Measurements from ENCODE around the gene THRB.
A peak's percentile ranks its signal among the peaks of the same experiment; 100 is the strongest.

THRB gene

GRCh38 chr3:24190256-24190655 is 304.4 kb downstream of the THRB start:
- ATAC-seq (replicated peaks) = no peak
- H3K4me3 Mint-ChIP-seq = no peak overlapping the region
- DNase-seq = no peak
- H3K27me3 Mint-ChIP-seq = no peaks in the 10 kb centered on the region
- H3K36me3 Mint-ChIP-seq = no peaks in the 10 kb centered on the region
- H3K9me3 Mint-ChIP-seq = no peaks in the 10 kb centered on the region
- no peak overlapping the region for H3K27ac Mint-ChIP-seq
- H3K4me1 Mint-ChIP-seq = peaks cover 0 to 9% of the 10 kb centered on the region in 2 donors

DNA sequence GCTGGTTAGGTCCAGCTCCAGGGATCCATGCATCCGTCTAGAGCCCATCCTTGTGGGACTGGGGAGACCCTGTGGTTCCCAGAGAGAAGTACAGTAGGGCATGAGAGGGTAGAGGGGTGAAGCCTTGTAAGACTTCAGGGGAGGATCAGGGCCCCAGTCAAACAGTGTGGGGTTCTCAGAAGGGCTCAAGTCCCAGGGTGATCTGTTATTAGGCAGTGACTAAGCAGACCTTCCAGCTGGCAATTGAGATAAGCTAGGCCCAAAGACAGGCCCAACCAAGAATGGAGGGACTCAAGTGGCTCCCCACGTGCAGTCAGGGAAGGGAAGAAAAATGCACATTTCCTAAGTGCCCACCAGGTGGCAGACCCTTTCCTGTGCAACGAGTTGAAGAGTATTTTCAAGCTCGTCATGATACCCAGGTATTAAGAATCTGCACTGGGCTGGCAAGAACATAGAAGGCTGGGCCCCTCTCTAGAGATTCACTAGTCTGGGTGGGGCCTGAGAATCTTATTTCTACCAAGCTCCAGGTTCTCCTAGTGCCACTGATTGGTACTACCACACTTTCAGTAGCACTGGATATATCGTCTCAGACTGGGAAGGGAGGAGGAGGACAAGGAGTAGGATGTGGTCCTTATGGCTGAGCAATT is 308.8 kb downstream of the THRB start:
- H3K4me1 Mint-ChIP-seq = peaks cover 0 to 9% of the 10 kb centered on the region in 2 donors
- H3K4me3 Mint-ChIP-seq = no peak overlapping the region
- no peak overlapping the region for H3K27ac Mint-ChIP-seq
- DNase-seq (peak; percentile 6), ATAC-seq (replicated peaks) (peak; percentile 89 to 91)
- H3K27me3 Mint-ChIP-seq = no peaks in the 10 kb centered on the region
- H3K9me3 Mint-ChIP-seq = no peaks in the 10 kb centered on the region
- no peaks in the 10 kb centered on the region for H3K36me3 Mint-ChIP-seq

DNA sequence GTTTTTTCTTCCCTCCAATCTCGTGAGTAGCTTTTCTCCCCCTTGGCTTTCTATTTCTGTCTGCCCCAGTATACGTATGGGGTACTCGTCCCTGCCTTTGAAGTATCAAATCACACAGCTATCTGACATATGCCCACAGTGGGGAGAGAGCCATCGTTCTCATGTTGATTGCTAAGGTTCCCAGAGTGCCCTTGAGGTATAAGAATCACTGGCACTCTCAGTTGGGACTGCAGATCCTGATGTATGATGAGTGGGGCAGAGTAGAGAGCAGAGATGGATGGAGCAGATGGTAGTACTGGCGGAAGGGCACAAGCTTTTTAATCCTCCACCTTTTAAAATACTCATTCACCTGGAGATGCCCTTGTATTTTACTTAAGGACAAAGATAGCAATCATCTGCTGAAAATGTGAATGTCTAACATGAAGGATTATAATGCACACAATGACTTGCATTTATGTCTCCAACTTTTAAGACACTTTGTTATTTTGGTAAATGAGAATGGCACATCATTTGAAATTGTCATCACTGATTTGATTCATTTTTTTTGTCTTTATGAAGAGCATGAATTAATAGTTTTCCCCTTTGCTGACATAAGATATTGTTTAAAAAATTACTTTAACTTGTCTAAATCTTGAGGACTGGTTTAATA is 310.0 kb downstream of the THRB start:
- H3K9me3 Mint-ChIP-seq = no peaks in the 10 kb centered on the region
- H3K27ac Mint-ChIP-seq = no peak overlapping the region
- H3K4me3 Mint-ChIP-seq = no peak overlapping the region
- ATAC-seq (replicated peaks) = no peak
- H3K4me1 Mint-ChIP-seq = peaks cover 0 to 9% of the 10 kb centered on the region in 2 donors
- no peaks in the 10 kb centered on the region for H3K36me3 Mint-ChIP-seq
- DNase-seq = no peak
- no peaks in the 10 kb centered on the region for H3K27me3 Mint-ChIP-seq

DNA sequence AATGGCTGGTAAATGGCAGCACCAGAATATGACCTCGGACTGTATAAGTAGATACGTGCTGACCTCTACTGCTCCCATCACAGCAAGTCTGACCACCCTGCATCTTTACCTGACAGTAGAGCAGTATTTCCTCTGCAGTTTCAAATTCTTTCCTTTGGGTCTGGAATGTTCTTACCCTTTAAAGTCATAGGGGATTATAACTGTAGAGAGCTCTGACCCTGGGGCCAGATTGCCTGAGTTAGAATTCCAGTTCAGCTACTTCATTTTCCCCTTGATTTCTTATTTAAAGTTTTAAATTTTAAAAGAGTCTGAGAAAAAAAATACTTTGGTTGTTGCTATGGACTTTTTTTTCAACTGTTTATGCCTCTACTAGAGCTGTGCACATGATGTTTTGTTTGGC is 311.9 kb downstream of the THRB start:
- Mint-ChIP-seq H3K4me1 (peaks cover 0 to 9% of the 10 kb centered on the region in 2 donors), H3K9me3 (no peaks in the 10 kb centered on the region)

DNA sequence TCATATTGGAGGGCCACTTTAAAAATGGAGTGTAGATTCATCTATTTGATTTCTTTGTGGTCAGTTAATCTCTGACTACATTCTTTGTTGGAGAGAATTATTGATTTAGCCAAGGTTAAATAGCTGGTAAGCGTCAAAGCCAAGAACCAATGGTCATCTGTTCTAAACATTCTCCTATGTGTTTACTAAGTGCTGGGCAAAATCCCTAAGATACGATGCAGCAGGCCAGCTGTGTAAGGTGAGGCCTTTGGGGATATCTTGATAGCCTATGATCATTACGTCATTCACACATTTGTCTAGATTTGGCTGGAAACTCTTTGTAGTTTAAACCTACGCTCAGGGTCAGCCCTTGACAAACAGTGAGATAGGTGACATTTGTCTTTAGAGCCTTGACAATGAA is 313.4 kb downstream of the THRB start:
- peaks cover 0 to 9% of the 10 kb centered on the region in 2 donors for H3K4me1 Mint-ChIP-seq
- ATAC-seq (replicated peaks) (no peak), DNase-seq (no peak)
- H3K36me3 Mint-ChIP-seq = peaks cover 0 to 3% of the 10 kb centered on the region in 2 donors
- H3K9me3 Mint-ChIP-seq = no peaks in the 10 kb centered on the region
- H3K27ac Mint-ChIP-seq = no peak overlapping the region
- no peak overlapping the region for H3K4me3 Mint-ChIP-seq
- no peaks in the 10 kb centered on the region for H3K27me3 Mint-ChIP-seq

More for the DNA sequence above, 311.9 kb downstream of the THRB start:
- ATAC-seq (replicated peaks) = no peak
- H3K27me3 Mint-ChIP-seq = no peaks in the 10 kb centered on the region
- H3K36me3 Mint-ChIP-seq = peaks cover 0 to 3% of the 10 kb centered on the region in 2 donors
- no peak overlapping the region for H3K4me3 Mint-ChIP-seq
- no peak for DNase-seq
- no peak overlapping the region for H3K27ac Mint-ChIP-seq

DNA sequence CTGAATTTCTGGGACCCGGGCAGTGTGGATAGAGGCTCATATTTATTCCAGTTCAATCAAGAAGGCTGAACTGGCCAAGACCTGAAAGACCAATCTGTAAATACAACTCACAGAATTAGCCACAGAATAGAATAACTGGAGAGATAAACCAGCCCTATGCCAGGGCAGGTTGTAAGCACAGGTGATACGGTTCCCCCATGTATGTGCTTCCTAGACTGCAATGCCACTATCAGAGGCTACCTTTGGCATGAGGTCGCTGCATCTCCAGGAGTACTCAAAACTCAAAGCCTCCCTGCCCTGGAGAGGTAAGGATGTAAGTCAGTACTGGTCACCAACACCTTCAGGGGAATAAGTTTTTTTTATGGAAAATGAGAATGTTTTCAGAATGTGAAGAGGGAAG is 314.0 kb downstream of the THRB start:
- H3K36me3 Mint-ChIP-seq = peaks cover 0 to 3% of the 10 kb centered on the region in 2 donors
- H3K27ac Mint-ChIP-seq = no peak overlapping the region

GRCh38 chr3:24177201-24177600 is 317.4 kb downstream of the THRB start:
- peaks cover 0 to 2% of the 10 kb centered on the region in 2 donors for H3K4me1 Mint-ChIP-seq
- no peak for ATAC-seq (replicated peaks)
- no peaks in the 10 kb centered on the region for H3K9me3 Mint-ChIP-seq
- DNase-seq = no peak
- H3K27me3 Mint-ChIP-seq = no peaks in the 10 kb centered on the region
- no peak overlapping the region for H3K4me3 Mint-ChIP-seq
- peaks cover 0 to 3% of the 10 kb centered on the region in 2 donors for H3K36me3 Mint-ChIP-seq
- H3K27ac Mint-ChIP-seq = no peak overlapping the region

More for the DNA sequence above, 314.0 kb downstream of the THRB start:
- no peak for ATAC-seq (replicated peaks)
- Mint-ChIP-seq H3K4me1 (peaks cover 0 to 3% of the 10 kb centered on the region in 2 donors), H3K9me3 (no peaks in the 10 kb centered on the region), H3K27me3 (no peaks in the 10 kb centered on the region), H3K4me3 (no peak overlapping the region)
- DNase-seq = no peak

GRCh38 chr3:24174614-24175013 is 320.0 kb downstream of the THRB start:
- no peaks in the 10 kb centered on the region for H3K27me3 Mint-ChIP-seq

GRCh38 chr3:24168977-24169376 is 325.7 kb downstream of the THRB start:
- Mint-ChIP-seq H3K4me1 (peaks cover 0 to 2% of the 10 kb centered on the region in 2 donors), H3K27ac (peak overlapping the region; percentile 14), H3K27me3 (no peaks in the 10 kb centered on the region), H3K4me3 (no peak overlapping the region), H3K36me3 (no peaks in the 10 kb centered on the region), H3K9me3 (no peaks in the 10 kb centered on the region)
- no peak for DNase-seq
- ATAC-seq (replicated peaks) = no peak

More at GRCh38 chr3:24174614-24175013, 320.0 kb downstream of the THRB start:
- no peak overlapping the region for H3K4me3 Mint-ChIP-seq
- DNase-seq (no peak), ATAC-seq (replicated peaks) (no peak)
- no peak overlapping the region for H3K27ac Mint-ChIP-seq
- H3K4me1 Mint-ChIP-seq = peaks cover 0 to 2% of the 10 kb centered on the region in 2 donors
- H3K9me3 Mint-ChIP-seq = no peaks in the 10 kb centered on the region
- peaks cover 0 to 3% of the 10 kb centered on the region in 2 donors for H3K36me3 Mint-ChIP-seq

DNA sequence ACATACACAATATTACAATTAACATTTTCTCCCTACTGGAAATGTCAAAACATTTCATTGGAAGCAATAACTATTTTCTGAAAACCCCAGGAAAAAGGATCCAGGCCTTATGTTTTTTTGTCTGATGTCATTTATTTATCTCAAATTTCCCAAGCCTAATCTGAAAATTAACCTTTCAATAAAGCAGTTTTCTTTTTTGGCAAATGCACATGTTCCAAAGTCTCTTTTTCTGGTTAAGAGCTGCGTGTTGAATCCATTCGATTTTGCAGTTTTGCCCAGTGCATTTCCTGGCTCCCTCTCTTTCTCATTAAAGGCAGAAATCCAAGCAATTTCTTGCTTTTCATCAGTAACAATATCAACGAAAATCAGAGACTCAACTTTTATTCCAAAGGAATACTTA is 327.2 kb downstream of the THRB start:
- no peaks in the 10 kb centered on the region for H3K27me3 Mint-ChIP-seq
- no peak overlapping the region for H3K4me3 Mint-ChIP-seq

DNA sequence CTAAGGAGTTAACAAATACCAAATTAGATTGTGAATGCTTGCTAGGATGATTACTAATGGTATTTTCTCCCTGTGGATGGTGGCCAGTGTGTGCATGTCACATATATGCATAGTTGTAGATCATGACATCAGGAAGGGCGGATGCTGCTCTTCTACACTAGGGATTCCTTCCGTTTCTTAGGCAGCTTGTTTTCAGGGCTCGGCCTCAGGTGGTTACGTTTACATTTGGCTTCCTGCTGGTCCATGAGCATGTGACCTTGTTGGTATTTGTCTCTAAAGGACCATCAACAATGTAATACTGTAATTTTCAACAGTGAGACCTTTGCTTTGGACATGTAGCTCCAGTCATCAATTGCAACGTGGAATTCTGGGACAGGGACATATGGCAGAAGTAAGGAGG is 328.1 kb downstream of the THRB start:
- H3K27me3 Mint-ChIP-seq = no peaks in the 10 kb centered on the region

More for the DNA sequence above, 327.2 kb downstream of the THRB start:
- DNase-seq (no peak), ATAC-seq (replicated peaks) (no peak)
- Mint-ChIP-seq H3K27ac (no peak overlapping the region), H3K36me3 (no peaks in the 10 kb centered on the region), H3K4me1 (no peaks in the 10 kb centered on the region), H3K9me3 (no peaks in the 10 kb centered on the region)

DNA sequence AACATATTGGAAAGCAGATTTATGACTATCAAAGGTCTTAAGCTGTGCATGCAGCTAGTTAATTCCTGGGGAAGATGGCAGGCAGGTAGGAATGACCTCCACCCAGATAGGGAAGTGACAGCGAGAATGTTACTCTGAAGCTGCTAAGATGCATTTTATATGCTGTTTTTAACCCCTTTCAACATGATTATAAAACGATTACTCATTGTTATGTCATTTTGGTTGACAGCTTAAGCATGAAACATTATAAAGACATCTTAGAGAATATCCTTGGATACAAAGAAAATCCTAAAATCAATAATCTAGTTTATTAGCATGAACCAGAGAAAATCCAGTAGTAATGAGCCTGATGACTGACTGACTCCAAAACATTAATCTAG is 329.1 kb downstream of the THRB start:
- DNase-seq = no peak

More for the DNA sequence above, 328.1 kb downstream of the THRB start:
- Mint-ChIP-seq H3K4me3 (no peak overlapping the region), H3K4me1 (no peaks in the 10 kb centered on the region), H3K27ac (no peak overlapping the region), H3K9me3 (no peaks in the 10 kb centered on the region), H3K36me3 (no peaks in the 10 kb centered on the region)
- DNase-seq (no peak), ATAC-seq (replicated peaks) (no peak)

GRCh38 chr3:24164967-24165602 is 329.6 kb downstream of the THRB start:
- no peak for DNase-seq
- Mint-ChIP-seq H3K27me3 (peaks cover 2 to 4% of the 10 kb centered on the region in 2 donors), H3K4me3 (no peak overlapping the region), H3K9me3 (no peaks in the 10 kb centered on the region), H3K27ac (no peak overlapping the region), H3K4me1 (no peaks in the 10 kb centered on the region), H3K36me3 (peaks cover under 1 to 3% of the 10 kb centered on the region in 2 donors)
- ATAC-seq (replicated peaks) = no peak

More for the DNA sequence above, 329.1 kb downstream of the THRB start:
- Mint-ChIP-seq H3K36me3 (no peaks in the 10 kb centered on the region), H3K27me3 (no peaks in the 10 kb centered on the region), H3K9me3 (no peaks in the 10 kb centered on the region), H3K27ac (no peak overlapping the region), H3K4me1 (no peaks in the 10 kb centered on the region), H3K4me3 (no peak overlapping the region)
- ATAC-seq (replicated peaks) = no peak

- H3K27ac Mint-ChIP-seq = no peak overlapping the region
- peaks cover 0 to 2% of the 10 kb centered on the region in 2 donors for H3K4me1 Mint-ChIP-seq
- no peak overlapping the region for H3K4me3 Mint-ChIP-seq
- H3K36me3 Mint-ChIP-seq = peaks cover 3 to 6% of the 10 kb centered on the region in 2 donors
- H3K27me3 Mint-ChIP-seq = peaks cover 6 to 7% of the 10 kb centered on the region in 2 donors
- ATAC-seq (replicated peaks) = no peak
- peaks cover 0 to 1% of the 10 kb centered on the region in 2 donors for H3K9me3 Mint-ChIP-seq
- DNase-seq = no peak
Measured at GRCh38 chr3:24162929-24163328, 331.7 kb downstream of the THRB start.

DNA sequence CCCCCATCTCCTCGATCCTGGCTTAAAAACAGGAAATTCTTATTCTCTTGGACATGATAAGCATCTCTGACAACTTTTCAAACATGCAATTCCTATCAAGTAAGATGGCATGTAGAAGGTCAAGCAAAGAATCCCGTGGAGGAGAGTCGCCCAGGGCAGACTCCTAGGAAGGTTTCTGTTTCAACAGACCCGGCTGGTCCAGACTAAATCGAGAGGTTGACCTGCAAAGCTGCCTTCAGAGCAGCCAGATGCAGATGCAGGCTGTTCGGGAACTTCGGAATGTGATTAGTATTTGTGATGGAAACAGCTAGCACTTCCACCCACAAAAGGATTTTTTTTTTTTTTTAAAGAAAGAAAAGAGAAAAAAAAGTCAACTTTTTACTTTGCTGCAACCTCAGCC is 332.8 kb downstream of the THRB start:
- H3K36me3 Mint-ChIP-seq = peaks cover 3 to 6% of the 10 kb centered on the region in 2 donors
- DNase-seq = no peak
- peaks cover 0 to 1% of the 10 kb centered on the region in 2 donors for H3K9me3 Mint-ChIP-seq
- no peak overlapping the region for H3K27ac Mint-ChIP-seq
- H3K4me3 Mint-ChIP-seq = no peak overlapping the region
- peaks cover 0 to 2% of the 10 kb centered on the region in 2 donors for H3K4me1 Mint-ChIP-seq
- peaks cover 6 to 7% of the 10 kb centered on the region in 2 donors for H3K27me3 Mint-ChIP-seq
- ATAC-seq (replicated peaks) = no peak

Measured in stimulated activated naive B cell treated with anti-CD40 and anti-IgM and Interleukin-4, amounts not matched to agents 10 μg/mL and 1 μg/mL and 100 μg/mL, for 72 hours (primary cell).